ENCODE measurements around the gene FSD1L.
"Not testable (repeated sequence)": the region's sequence is repeated elsewhere in the genome, so short reads cannot be mapped to it uniquely, and the experiment has no call there.

Gene FSD1L

DNA sequence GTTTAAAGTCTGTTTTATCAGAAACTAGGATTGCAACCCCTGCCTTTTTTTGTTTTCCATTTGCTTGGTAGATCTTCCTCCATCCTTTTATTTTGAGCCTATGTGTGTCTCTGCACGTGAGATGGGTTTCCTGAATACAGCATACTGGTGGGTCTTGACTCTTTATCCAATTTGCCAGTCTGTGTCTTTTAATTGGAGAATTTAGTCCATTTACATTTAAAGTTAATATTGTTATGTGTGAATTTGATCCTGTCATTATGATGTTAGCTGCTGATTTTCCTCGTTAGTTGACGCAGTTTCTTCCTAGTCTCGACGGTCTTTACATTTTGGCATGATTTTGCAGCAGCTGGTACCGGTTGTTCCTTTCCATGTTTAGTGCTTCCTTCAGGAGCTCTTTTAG is 132.1 kb downstream of the FSD1L start:
- DNase-seq, result not testable (repeated sequence)

DNA sequence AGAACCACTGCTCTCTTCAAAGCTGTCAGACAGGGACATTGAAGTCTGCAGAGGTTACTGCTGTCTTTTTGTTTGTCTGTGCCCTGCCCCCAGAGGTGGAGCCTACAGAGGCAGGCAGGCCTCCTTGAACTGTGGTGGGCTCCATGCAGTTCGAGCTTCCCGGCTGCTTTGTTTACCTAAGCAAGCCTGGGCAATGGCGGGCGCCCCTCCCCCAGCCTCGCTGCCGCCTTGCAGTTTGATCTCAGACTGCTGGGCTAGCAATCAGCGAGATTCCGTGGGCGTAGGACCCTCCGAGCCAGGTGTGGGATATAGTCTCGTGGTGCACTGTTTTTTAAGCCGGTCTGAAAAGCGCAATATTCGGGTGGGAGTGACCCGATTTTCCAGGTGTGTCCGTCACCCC is 133.7 kb downstream of the FSD1L start:
- not testable (repeated sequence) for DNase-seq

DNA sequence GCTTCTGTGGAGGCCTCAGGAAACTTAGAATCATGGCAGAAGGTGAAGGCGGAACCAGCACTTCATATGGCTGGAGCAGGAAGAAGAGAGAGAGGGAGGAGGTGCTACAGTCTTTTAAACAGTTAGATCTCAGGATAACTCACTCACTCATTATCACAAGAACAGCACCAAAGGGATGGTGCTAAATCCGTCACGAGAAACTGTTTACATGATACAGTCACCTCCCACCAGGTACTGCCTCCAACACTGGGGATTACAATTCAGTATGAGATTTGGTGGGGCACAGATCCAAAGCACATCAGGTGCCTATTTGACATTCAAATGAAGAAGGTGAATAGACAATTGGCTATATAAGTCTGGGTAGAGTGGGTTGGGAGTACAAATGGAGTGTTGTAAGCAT is 145.3 kb downstream of the FSD1L start:
- DNase-seq, result no peak
